ENCODE results near the gene FN1.

Gene FN1

DNA sequence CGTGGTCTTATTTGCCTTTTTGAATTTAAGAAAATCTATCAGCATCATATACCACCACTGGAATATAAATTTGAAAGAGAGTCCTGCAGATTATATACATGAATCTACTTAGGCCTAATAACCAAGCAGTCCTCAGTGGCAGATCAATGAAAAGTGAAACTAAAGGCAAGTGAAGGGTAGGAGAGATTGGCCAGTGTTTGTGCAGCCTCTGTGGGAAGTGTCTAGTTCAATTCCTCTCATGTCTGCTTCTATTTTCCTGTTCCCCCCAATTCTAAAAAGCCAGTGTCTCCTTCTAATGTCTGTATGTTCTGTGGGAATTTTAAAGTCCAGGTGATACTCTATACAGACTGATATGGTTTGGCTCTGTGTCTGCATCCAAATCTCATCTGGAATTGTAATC lies 61.9 kb downstream of the FN1 start:
- TF ChIP-seq, protein P1, sequence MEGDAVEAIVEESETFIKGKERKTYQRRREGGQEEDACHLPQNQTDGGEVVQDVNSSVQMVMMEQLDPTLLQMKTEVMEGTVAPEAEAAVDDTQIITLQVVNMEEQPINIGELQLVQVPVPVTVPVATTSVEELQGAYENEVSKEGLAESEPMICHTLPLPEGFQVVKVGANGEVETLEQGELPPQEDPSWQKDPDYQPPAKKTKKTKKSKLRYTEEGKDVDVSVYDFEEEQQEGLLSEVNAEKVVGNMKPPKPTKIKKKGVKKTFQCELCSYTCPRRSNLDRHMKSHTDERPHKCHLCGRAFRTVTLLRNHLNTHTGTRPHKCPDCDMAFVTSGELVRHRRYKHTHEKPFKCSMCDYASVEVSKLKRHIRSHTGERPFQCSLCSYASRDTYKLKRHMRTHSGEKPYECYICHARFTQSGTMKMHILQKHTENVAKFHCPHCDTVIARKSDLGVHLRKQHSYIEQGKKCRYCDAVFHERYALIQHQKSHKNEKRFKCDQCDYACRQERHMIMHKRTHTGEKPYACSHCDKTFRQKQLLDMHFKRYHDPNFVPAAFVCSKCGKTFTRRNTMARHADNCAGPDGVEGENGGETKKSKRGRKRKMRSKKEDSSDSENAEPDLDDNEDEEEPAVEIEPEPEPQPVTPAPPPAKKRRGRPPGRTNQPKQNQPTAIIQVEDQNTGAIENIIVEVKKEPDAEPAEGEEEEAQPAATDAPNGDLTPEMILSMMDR (IDR thresholded peaks at IDR 0.05; ENCODE audit: low read depth, low read length) = no peak
- no peak overlapping the region for H3K4me3 ChIP-seq (ENCODE audit: low read depth, low read length)

DNA sequence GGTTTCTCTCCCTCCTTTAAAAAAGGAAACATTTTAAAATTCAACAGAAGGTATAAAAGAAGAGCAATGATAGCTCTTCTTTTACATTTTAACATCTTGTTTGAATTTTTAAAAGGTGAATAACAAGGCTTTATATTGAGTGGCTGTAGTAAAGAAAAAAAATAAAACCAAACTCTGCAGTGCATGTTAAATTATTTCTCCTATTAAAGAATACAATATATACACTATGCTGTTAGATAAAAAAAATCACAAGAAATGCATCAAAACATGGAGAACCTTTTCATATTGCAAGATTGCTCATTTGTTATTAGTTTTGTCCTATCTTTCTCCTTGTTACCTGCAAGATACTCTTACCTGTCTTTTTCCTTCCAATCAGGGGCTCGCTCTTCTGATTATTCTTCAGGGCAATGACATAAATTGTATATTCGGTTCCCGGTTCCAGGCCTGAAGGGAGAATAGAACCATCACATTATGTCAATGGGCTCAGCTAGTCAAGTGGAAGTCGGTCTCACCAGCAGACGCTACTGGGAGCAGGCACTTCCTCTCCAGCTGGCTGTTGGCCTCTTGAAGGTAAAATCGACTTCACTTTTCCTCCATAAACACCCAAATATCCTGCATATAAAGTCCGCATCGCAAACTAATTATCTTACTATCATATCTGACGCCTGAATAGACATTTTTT lies 62.8 kb downstream of the FN1 start:
- no peak overlapping the region for H3K4me3 ChIP-seq (ENCODE audit: low read depth, low read length)
- TF ChIP-seq, protein P1 (IDR thresholded peaks at IDR 0.05; ENCODE audit: low read depth, low read length) = no peak

DNA sequence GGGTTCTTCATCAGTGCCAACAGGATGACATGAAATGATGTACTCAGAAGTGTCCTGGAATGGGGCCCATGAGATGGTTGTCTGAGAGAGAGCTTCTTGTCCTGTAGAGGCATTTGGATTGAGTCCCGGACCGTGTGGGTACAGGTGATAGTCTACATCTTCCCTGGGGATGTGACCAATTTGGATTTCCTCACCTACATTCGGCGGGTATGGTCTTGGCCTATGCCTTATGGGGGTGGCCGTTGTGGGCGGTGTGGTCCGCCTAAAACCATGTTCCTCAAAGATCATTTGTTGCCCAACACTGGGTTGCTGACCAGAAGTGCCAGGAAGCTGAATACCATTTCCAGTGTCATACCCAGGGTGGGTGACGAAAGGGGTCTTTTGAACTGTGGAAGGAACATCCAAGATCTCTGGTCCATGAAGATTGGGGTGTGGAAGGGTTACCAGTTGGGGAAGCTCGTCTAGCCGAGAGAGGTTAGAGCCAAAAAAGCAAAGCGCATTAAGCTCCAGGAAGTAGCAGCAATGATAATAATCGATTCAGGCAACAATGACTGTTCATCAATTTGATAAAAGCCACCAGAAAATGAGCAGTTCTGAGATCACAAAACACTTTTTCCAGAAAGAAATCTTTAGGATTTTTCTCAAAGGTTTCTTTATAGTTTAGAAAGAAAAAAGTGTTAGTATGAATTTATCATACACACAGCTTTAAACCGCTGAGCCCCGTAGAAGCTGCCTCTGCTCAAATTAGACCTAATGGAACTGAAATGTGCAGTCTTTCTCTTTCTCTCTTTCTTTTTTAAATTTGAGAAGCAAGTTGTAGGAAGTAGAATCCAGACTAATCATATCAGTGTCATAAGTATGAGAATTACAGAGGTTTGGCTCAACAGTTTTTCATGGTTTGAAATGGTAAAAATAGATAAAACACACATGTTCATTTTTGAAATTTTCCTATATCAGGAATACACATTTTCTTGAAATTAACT lies 63.7 kb downstream of the FN1 start:
- TF ChIP-seq, protein P1 (IDR thresholded peaks at IDR 0.05; ENCODE audit: low read depth, low read length) = no peak
- H3K4me3 ChIP-seq (ENCODE audit: low read depth, low read length) = no peak overlapping the region

DNA sequence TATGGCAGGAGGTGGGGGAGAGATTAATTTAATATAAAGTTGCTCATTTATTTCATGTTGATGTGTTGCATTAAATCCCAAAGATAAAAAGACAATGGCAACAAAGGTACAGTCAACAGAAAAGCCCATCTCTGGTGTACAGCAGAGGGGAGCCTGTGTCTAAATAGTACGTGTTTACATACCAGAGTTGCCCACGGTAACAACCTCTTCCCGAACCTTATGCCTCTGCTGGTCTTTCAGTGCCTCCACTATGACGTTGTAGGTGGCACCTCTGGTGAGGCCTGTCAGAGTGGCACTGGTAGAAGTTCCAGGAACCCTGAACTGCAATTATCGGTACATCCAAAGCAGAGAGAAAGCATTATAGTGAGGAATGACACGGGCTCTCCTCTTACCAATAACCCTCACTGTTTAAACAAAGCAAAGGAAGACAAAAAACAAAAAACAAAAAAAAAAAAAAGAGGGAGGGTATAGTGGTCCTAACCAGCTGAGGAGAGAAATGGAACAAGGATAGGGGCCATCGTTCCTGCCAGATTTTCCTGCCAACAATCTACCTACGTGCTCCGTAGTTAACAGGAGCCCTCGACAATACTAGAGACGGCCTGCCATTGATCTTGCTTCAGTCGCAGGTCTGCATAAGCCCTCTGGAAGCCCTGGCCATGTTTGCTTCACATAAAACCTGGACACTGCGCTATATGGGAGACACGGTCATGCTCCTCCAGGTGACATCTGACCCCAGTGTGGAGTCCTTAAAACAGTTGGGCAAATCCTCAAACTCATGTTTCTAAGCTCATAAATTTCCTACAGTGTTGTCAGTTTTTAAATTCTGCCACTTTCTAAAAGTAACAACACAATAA lies 65.5 kb downstream of the FN1 start:
- TF ChIP-seq, protein P1 (IDR thresholded peaks at IDR 0.05; ENCODE audit: low read depth, low read length) = no peak
- H3K4me3 ChIP-seq (ENCODE audit: low read depth, low read length) = no peak overlapping the region

DNA sequence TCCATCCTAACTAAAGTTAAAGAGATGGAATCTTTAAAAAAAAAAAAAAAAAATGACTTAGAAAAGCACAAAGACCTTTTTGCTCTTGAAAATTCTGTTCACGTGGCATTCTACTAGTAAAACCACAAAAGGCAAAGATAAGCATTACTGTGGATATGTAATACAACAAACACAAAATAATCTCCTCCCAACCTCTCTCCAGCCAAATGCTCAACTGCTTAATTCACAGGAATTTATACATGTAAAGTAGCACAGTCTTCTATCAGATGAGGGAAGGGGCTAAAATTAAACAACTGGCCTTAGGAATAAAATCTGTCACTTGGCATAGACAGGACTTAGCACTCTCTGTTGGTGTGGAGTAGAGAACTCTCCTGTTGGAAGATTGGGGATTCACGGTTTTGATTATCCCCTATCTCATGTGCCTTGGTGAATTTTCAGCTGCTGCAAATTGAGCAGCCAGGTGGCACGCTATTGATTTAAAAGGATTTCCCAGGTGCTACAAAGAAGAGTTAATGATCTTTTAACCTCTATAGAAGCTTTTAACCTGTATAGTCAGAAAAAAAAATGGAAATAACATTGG lies 66.6 kb downstream of the FN1 start:
- TF ChIP-seq, protein P1 (IDR thresholded peaks at IDR 0.05; ENCODE audit: low read depth, low read length) = no peak
- H3K4me3 ChIP-seq (ENCODE audit: low read depth, low read length) = no peak overlapping the region

DNA sequence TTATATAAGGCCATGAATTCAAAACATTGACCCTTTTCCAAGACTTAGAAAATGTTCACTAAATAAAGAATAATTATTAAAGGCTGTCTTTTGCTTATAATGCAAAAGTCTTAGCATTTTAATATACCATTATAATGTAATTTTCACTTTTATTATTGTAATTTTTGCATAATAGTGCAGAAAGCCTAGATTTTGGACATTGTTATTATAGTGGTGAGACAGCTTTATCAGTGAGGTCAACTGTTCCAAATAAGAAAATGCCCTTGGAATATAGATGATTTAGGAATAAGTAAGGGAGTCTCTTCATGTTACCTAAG lies 67.4 kb downstream of the FN1 start:
- no peak overlapping the region for H3K4me3 ChIP-seq (ENCODE audit: low read depth, low read length)
- TF ChIP-seq, protein P1 (IDR thresholded peaks at IDR 0.05; ENCODE audit: low read depth, low read length) = no peak

Measured in WI38 (cell line).